ENCODE measurements around the gene EHMT2. TPM values are rescaled to one million over a fixed set of nuclear protein-coding genes. Genes with fewer than 3 reads are reported as not detected.

EHMT2 gene
- polyA plus RNA-seq, 3 donors: 9.9 to 52.8 (median 16.0) TPM

- Histone ChIP-seq H3K9ac (ENCODE audit: insufficient read depth, low read length, poor library complexity, severe bottlenecking) (peak overlapping the region; percentile 83), H3K4me1 (ENCODE audit: control insufficient read depth in 1 of 2, insufficient read depth in 2 of 2, low read length in 2 of 2) (peaks cover 22 to 28% of the 10 kb centered on the region in 2 donors), H3K4me2 (replicated peaks; ENCODE audit: extremely low read depth, low read length, poor library complexity, severe bottlenecking) (peak overlapping the region; percentile 84), H3K4me3 (replicated peaks in 1 of 3; ENCODE audit: low read depth in 2 of 3, low read length in 3 of 3) (peak overlapping the region; percentile 55 to 97 (median 85)), H3K27me3 (ENCODE audit: control insufficient read depth in 2 of 2, insufficient read depth in 2 of 2, low read length in 2 of 2) (no peaks in the 10 kb centered on the region), H3K79me2 (ENCODE audit: insufficient read depth, low read length) (peaks cover 16% of the 10 kb centered on the region), H2AFZ (ENCODE audit: insufficient read depth, low read depth, low read length, poor library complexity, severe bottlenecking) (peak overlapping the region; percentile 80), H4K20me1 (ENCODE audit: insufficient read depth, low read length) (peaks cover 6% of the 10 kb centered on the region), H3K9me3 (replicated peaks in 1 of 2; ENCODE audit: control insufficient read depth in 1 of 2, insufficient read depth in 1 of 2, low read length in 2 of 2) (no peaks in the 10 kb centered on the region), H3K36me3 (replicated peaks in 1 of 2; ENCODE audit: control insufficient read depth in 1 of 2, insufficient read depth in 2 of 2, low read length in 2 of 2) (peaks cover 35 to 44% of the 10 kb centered on the region in 2 donors), H3K27ac (ENCODE audit: low read depth in 1 of 2, low read length in 2 of 2) (peak overlapping the region; percentile 72 to 89)
- peaks cover 0 to 2% (median 2%) of the 10 kb centered on the region in 3 donors for H3K27me3 Mint-ChIP-seq (ENCODE audit: low read depth in 3 of 3)
- peak overlapping the region; percentile 94 to 98 for H3K4me3 Mint-ChIP-seq
- intact Hi-C loops (cut with micrococcal nuclease): loop anchor here (2.0 to 10.0 kb wide), 3 partner anchors 25 to 317 kb away; partner anchors contain the start of genes ATP6V1G2 (in 1 of the 2), DDX39B (in 1 of the 2), EHMT2 (in 1 of the 2) and NFKBIL1 (in 1 of the 2)
- H3K36me3 Mint-ChIP-seq: peaks cover 33 to 46% of the 10 kb centered on the region in 2 donors
- TF ChIP-seq, protein P1, sequence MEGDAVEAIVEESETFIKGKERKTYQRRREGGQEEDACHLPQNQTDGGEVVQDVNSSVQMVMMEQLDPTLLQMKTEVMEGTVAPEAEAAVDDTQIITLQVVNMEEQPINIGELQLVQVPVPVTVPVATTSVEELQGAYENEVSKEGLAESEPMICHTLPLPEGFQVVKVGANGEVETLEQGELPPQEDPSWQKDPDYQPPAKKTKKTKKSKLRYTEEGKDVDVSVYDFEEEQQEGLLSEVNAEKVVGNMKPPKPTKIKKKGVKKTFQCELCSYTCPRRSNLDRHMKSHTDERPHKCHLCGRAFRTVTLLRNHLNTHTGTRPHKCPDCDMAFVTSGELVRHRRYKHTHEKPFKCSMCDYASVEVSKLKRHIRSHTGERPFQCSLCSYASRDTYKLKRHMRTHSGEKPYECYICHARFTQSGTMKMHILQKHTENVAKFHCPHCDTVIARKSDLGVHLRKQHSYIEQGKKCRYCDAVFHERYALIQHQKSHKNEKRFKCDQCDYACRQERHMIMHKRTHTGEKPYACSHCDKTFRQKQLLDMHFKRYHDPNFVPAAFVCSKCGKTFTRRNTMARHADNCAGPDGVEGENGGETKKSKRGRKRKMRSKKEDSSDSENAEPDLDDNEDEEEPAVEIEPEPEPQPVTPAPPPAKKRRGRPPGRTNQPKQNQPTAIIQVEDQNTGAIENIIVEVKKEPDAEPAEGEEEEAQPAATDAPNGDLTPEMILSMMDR (IDR thresholded peaks at IDR 0.05): no peak
- H3K9me3 Mint-ChIP-seq: peaks cover 0 to 2% (median 0%) of the 10 kb centered on the region in 7 donors
- 42% methylated on average over 16 of the region's 17 CpGs for WGBS (ENCODE audit: insufficient coverage)
- peak overlapping the region; percentile 93 to 98 (median 96) for H3K27ac Mint-ChIP-seq
- peaks cover 23% of the 10 kb centered on the region for H3K4me1 Mint-ChIP-seq
- DNase-seq: no peak
These were observed 35.6 kb downstream of the EHMT2 start for GRCh38 chr6:31861919-31862343.

- TF ChIP-seq, protein P1 (IDR thresholded peaks at IDR 0.05): no peak
- H3K4me3 ChIP-seq (replicated peaks in 1 of 3; ENCODE audit: low read depth in 2 of 3, low read length in 3 of 3): no peak overlapping the region
- H3K9ac ChIP-seq (ENCODE audit: insufficient read depth, low read length, poor library complexity, severe bottlenecking): no peak overlapping the region
- intact Hi-C loops (cut with micrococcal nuclease): loop anchor here (5.0 to 10.0 kb wide), 2 partner anchors 36 to 316 kb away; partner anchors contain the start of genes ATP6V1G2 (in 1 of the 2), DDX39B (in 1 of the 2), EHMT2 (in 1 of the 2) and NFKBIL1 (in 1 of the 2)
- Mint-ChIP-seq H3K4me3 (no peak overlapping the region), H3K36me3 (peaks cover 35 to 53% of the 10 kb centered on the region in 2 donors), H3K4me1 (peaks cover 23% of the 10 kb centered on the region), H3K27ac (peak overlapping the region in 3 of 7 donors; percentile 7 to 50 (median 28)), H3K9me3 (peaks cover 0 to 2% (median 0%) of the 10 kb centered on the region in 7 donors), H3K27me3 (ENCODE audit: low read depth in 3 of 3) (peaks cover 0 to 2% (median 2%) of the 10 kb centered on the region in 3 donors)
- peaks cover 36 to 47% of the 10 kb centered on the region in 2 donors for H3K36me3 ChIP-seq (replicated peaks in 1 of 2; ENCODE audit: control insufficient read depth in 1 of 2, insufficient read depth in 2 of 2, low read length in 2 of 2)
- H3K9me3 ChIP-seq (replicated peaks in 1 of 2; ENCODE audit: control insufficient read depth in 1 of 2, insufficient read depth in 1 of 2, low read length in 2 of 2): no peaks in the 10 kb centered on the region
- H4K20me1 ChIP-seq (ENCODE audit: insufficient read depth, low read length): peaks cover 6% of the 10 kb centered on the region
- DNase-seq: no peak
- no peak overlapping the region for H3K4me2 ChIP-seq (replicated peaks; ENCODE audit: extremely low read depth, low read length, poor library complexity, severe bottlenecking)
- no peaks in the 10 kb centered on the region for H3K27me3 ChIP-seq (ENCODE audit: control insufficient read depth in 2 of 2, insufficient read depth in 2 of 2, low read length in 2 of 2)
- 93% methylated on average over 3 of the region's 7 CpGs for WGBS (ENCODE audit: insufficient coverage)
- H3K4me1 ChIP-seq (ENCODE audit: control insufficient read depth in 1 of 2, insufficient read depth in 2 of 2, low read length in 2 of 2): peaks cover 22 to 28% of the 10 kb centered on the region in 2 donors
- no peak overlapping the region for H3K27ac ChIP-seq (ENCODE audit: low read depth in 1 of 2, low read length in 2 of 2)
- H3K79me2 ChIP-seq (ENCODE audit: insufficient read depth, low read length): peaks cover 16% of the 10 kb centered on the region
- no peak overlapping the region for H2AFZ ChIP-seq (ENCODE audit: insufficient read depth, low read depth, low read length, poor library complexity, severe bottlenecking)
These were observed 36.3 kb downstream of the EHMT2 start for GRCh38 chr6:31861150-31861549.

Measured in CD14-positive monocyte (primary cell).